ENCODE data around the gene MTUS2.
"Not testable (repeated sequence)": the region's sequence is repeated elsewhere in the genome, so short reads cannot be mapped to it uniquely, and the experiment has no call there.

MTUS2 gene

GRCh38 chr13:29339386-29340272 is 519.5 kb downstream of the MTUS2 start:
- no peak for DNase-seq

DNA sequence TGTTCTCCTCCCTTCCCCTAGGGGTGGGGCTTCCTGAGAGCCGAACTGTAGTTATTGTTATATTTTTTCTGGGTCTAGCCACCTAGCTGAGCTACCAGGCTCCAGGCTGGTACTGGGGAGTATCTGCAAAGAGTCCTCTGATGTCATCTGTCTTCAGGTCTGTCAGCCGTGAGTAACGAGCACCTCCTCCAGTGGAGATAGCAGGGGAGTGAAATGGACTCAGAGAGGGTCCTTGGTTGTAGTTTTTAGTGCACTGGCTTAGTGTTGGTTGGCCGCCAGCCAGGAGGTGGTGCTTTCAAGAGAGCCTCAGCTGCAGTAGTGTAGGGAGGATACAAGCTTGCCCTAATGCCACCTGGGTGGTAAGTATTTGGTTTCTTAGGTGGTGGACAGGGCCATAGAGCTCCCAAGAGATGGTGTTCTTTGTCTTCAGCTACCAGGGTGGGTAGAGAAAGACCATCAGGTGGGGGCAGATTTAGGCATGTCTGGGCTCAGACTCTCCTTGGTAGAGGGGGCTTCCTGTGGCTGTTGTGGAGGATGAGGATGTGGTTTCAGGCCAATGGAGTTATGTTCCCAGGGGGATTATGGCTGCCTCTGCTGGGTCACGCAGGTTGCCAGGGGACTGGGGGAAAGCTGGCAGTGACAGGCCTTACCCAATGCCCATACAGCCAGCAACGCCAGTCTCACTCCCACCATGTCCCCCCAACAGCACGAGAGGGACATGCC is 525.9 kb downstream of the MTUS2 start:
- not testable (repeated sequence) for DNase-seq

- no peak for DNase-seq
Measured at GRCh38 chr13:29355029-29355428, 534.9 kb downstream of the MTUS2 start.

DNA sequence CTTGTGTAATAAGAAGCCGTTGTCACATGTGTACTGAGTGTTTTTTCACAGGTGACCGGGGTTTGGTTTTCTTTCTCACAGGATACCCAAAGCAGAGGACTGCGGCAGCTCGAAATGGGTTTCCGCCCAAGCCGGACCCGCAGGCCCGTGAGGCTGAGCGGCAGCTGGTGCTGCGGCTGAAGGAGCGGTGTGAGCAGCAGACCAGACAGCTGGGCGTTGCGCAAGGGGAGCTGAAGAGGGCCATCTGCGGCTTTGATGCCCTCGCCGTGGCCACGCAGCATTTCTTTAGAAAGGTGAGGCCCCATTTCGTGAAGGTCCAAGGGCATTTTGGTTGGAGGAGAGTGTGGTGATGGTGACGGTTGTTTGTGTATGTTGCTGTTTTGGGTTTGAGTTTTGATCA is 539.0 kb downstream of the MTUS2 start:
- DNase-seq: no peak

GRCh38 chr13:29361716-29362115 is 541.6 kb downstream of the MTUS2 start:
- no peak for DNase-seq

- peak; percentile 26 for DNase-seq
Measured at GRCh38 chr13:29362849-29363604, 542.9 kb downstream of the MTUS2 start.

- no peak for DNase-seq
Measured at GRCh38 chr13:29369060-29369743, 549.1 kb downstream of the MTUS2 start.

DNA sequence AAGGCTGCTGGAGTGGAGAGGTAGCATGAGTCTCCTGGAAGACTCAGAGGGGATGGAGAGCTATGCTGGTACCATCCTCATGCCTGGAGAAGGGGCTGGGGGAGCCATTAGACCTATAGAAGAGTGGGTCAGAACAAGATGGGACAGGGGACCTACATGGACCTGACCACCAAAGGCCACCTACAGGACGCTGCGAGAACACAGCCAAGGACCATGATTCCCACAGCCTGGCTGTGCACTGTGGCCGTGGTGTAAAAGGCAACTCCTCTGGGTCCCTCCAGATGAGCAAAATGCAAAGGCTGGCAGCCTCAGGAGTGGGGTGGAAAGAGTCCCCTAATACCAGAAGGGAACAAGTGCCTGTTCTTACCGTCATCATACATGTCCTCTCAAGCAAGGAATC is 559.1 kb downstream of the MTUS2 start:
- no peak for DNase-seq

DNA sequence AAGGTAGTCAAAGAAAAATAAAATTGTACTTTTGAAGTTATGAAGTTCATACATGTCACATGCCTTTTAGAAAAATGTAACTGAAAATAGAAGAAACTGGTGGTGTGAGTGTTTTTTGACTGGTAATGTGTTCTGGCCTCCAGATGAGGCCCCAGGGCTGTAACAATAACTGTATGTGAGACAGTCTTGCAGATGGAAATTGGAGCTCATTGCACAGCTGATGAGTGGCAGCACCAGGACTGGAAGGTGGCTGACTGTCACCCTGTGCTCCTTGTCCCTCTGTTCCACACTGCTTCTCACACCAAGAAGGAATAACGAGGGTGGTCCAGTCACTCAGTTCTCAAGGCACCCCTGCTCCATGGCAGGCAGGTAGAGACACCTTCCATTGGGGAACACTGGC is 559.7 kb downstream of the MTUS2 start:
- DNase-seq: no peak

DNA sequence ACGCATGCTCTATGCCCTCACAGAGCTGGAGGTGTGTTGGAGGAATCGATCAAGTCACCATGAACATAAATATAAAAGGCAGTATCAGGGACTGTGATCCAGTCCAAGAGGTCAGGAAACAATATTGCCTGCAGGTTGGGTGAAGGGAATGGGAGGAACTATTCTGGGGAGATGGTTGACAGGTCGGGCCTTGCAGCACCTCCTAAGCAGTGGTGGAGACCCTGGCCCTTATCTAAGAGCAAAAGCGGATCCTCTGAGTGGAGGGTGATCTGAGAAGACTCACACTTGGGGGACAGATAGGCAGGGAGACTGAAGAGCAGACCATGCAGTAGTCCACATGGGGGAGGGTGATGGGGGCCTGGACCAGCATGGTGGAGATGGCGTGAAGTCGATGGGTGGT is 561.9 kb downstream of the MTUS2 start:
- DNase-seq: no peak

- DNase-seq: no peak
Measured at GRCh38 chr13:29383476-29383875, 563.3 kb downstream of the MTUS2 start.

GRCh38 chr13:29384466-29384865 is 564.3 kb downstream of the MTUS2 start:
- no peak for DNase-seq

GRCh38 chr13:29384871-29385270 is 564.7 kb downstream of the MTUS2 start:
- DNase-seq: no peak

- no peak for DNase-seq
Measured at GRCh38 chr13:29386246-29386645, 566.1 kb downstream of the MTUS2 start.

DNA sequence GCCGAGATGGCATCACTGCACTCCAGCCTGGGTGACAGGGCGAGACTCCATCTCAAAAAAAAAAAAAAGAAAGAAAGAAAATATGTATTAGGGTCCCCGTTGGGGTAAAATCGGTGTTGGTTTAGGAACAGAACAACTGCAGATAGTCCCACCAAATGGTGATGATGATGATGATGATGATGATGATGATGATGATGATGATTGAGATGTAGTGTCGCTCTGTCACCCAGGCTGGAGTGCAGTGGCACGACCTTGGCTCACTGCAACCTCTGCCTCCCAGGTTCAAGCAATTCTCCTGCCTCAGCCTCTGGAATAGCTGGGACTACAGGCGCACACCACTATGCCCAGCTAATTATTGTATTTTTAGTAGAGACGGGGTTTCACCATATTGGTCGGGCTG is 570.5 kb downstream of the MTUS2 start:
- DNase-seq: not testable (repeated sequence)

GRCh38 chr13:29396446-29396845 is 576.3 kb downstream of the MTUS2 start:
- DNase-seq: no peak

- no peak for DNase-seq
Measured at GRCh38 chr13:29397265-29397664, 577.1 kb downstream of the MTUS2 start.

DNA sequence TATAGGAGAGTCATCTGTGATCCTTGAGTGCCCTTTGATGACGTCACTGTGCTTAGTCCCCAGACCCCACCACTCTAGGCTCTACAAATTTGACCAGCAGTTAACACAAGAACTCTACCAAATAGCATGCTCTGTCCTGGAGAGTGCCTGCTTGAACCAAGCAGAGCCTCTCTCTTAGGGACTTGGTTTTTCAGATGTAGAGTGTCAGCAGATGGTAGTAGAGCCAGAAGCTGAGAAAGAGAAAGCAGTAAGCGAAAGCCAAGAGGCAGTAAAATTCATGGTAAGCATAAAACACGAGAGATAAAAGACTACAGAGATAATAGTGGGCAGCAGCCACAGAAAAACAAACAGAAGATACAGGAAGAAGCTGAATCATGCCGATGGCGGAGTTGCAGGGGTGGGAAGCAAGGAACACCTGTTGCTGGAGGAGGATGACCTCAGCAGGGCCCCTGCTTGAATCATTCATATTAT is 582.1 kb downstream of the MTUS2 start:
- no peak for DNase-seq

GRCh38 chr13:29405401-29405800 is 585.3 kb downstream of the MTUS2 start:
- DNase-seq: no peak

DNA sequence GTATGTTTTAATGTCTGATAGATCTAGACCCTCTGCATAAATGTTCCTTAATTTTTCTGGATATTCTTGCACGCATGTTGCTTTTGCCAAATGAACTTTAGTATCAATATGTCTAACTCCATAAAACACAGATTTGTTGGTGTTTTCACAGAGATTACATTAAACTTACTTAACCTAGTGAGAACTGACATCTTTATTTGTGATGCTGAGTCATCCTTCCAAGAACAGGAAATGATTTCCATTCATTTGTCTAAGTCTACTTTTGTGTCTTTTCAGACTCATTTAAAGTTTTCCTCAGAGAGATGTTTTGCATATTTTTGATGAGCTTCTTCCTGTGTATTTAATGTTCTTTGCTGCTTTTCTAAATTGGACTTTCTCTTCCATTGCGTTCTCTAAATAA is 591.3 kb downstream of the MTUS2 start:
- DNase-seq: no peak

DNA sequence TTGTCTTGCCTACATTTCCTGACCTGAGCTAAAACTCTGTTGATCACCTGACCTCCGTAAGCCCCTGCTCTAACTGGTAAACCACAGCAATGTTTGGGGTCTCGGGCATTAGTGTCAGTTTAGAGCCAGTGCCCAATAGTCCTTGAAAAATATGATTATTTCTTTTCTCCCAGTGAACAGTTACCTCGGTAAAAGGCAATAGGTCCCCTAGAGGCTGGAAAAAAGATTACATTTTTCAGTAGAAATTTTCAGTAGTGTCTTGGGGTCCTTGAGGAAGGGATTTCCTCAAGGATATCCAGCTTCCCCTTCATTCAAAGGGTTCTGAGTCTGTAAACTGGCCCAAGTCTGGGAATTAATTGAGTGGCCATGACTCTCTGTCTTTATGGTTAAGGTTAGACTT is 597.9 kb downstream of the MTUS2 start:
- DNase-seq: no peak

DNA sequence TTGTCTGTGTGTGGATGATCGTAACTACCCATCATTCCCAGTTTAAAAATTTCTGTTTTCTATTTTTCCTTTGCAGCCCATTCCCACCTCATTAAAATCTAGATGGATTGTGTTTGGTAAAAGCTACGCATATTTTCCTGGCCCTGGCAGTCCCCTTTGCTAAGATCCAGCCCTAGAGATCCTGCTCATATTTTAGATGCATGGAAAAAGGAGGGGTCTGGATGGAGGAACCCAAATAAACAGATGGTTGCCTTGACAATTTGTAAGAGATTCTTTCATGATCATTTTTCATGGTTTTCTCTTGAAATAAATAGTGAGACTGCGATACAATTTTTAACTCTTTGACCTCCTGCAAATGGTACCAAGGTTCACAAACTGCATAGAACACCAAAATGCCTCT is 601.0 kb downstream of the MTUS2 start:
- DNase-seq: no peak

GRCh38 chr13:29422015-29422414 is 601.9 kb downstream of the MTUS2 start:
- DNase-seq: no peak
